K562 (cell line): ENCODE results near the gene RHBG. TPM values are rescaled to one million over a fixed set of nuclear protein-coding genes. Genes with fewer than 3 reads are reported as not detected.

Experiments
- ATAC-seq: fragments of 200-7000 bp; cut with Tn5 transposase; 3 replicates; pipeline ENCODE4 v1.9.1; 2020; ENCODE audit warnings: moderate library complexity
- BruUV-seq: library from RNA; stranded (reverse); fragments of 400-500 nt; replicated peaks from 2 replicates; lab custom pipeline; 2021; lab: Mats Ljungman, UMichigan
- CTCF ChIA-PET: fragments of 300-600 bp; formaldehyde crosslinking; extraction: SDS; loops from one replicate; lab custom pipeline; 2021; ENCODE audit warnings: low intra/inter-chr PET ratio; lab: Yijun Ruan, JAX
- POLR2A ChIA-PET: fragments of 300-600, 350-650 bp; sonication (Branson Sonifier 250); formaldehyde crosslinking; extraction: SDS; loops from one replicate; lab custom pipeline; 2021; ENCODE audit warnings: antibody characterized with exemption, inconsistent platforms; lab: Yijun Ruan, JAX
- DNase-seq, 4 experiments: peaks; one replicate each; pipeline versions ENCODE4 v3.0.0 to v3.0.0-alpha.2; 2011 to 2018; ENCODE audit warnings: low spot score in 3 of 4, mixed read lengths in 3 of 4; ENCODE audit errors: extremely low read depth in 1 of 4
- FAIRE-seq: peaks from 2 replicates; lab custom pipeline; 2011; peaks lifted over from hg19 to GRCh38; lab: Jason Lieb, UNC
- H2AFZ ChIP-seq: 2 replicates; pipeline ENCODE4 v1.6.0; 2011; ENCODE audit warnings: low read depth, low read length, control low read depth, inconsistent platforms
- H3K27ac ChIP-seq: fragments of 200-600 bp; 3 replicates; pipeline ENCODE4 v1.8.0; 2011; ENCODE audit warnings: low read depth, mild to moderate bottlenecking, control low read depth, inconsistent platforms, low read length, moderate library complexity, mixed read lengths; ENCODE audit errors: extremely low read depth
- H3K27me3 ChIP-seq, 2 experiments: fragments of 300-600 bp in 1 of 2; 2 replicates in 1 of 2; 3 replicates in 1 of 2; pipeline versions ENCODE4 v1.6.0 to v1.8.0; 2011; ENCODE audit warnings: inconsistent platforms in 2 of 2, low read length in 2 of 2, mild to moderate bottlenecking in 1 of 2, mixed read lengths in 1 of 2, moderate library complexity in 1 of 2; ENCODE audit not compliant: control insufficient read depth in 2 of 2, insufficient read depth in 2 of 2
- H3K36me3 ChIP-seq: fragments of 300-600 bp; 3 replicates; pipeline ENCODE4 v1.8.0; 2011; ENCODE audit warnings: mild to moderate bottlenecking, low read length, inconsistent platforms; ENCODE audit not compliant: control insufficient read depth, insufficient read depth
- H3K4me1 ChIP-seq, 2 experiments: fragments of 200-600 bp in 1 of 2; replicated peaks in 1 of 2; 2 replicates in 1 of 2; 3 replicates in 1 of 2; pipeline versions ENCODE4 v1.5.1 to v1.8.0; 2011; ENCODE audit warnings: inconsistent platforms in 2 of 2, low read length in 2 of 2, mild to moderate bottlenecking in 1 of 2, mixed read lengths in 1 of 2, moderate library complexity in 1 of 2; ENCODE audit not compliant: control insufficient read depth in 2 of 2, insufficient read depth in 2 of 2
- H3K4me2 ChIP-seq: 2 replicates; pipeline ENCODE4 v1.6.1; 2011; ENCODE audit warnings: low read length, control low read depth, inconsistent platforms, mixed read lengths; ENCODE audit not compliant: insufficient read depth
- H3K4me3 ChIP-seq: fragments of 200-600 bp; sonication (generic), shearing (Covaris generic); 2 replicates; pipeline ENCODE4 v1.5.1; 2016; ENCODE audit warnings: control low read depth, inconsistent platforms
- H3K79me2 ChIP-seq: fragments of 200-600 bp; 3 replicates; pipeline ENCODE4 v1.8.0; 2011; ENCODE audit warnings: low read length, inconsistent platforms; ENCODE audit not compliant: control insufficient read depth, insufficient read depth
- H3K9ac ChIP-seq, 2 experiments: 2 replicates each; pipeline versions ENCODE4 v1.6.0 to v1.6.1; 2011; ENCODE audit warnings: low read depth in 2 of 2, low read length in 2 of 2, control low read depth in 1 of 2, inconsistent platforms in 1 of 2, mild to moderate bottlenecking in 1 of 2, mixed read lengths in 1 of 2; ENCODE audit not compliant: insufficient read depth in 1 of 2
- H3K9me1 ChIP-seq: one replicate; pipeline ENCODE4 v1.6.0; 2011; ENCODE audit warnings: inconsistent platforms, mild to moderate bottlenecking, low read length, moderate library complexity; ENCODE audit not compliant: control insufficient read depth, insufficient read depth
- H3K9me3 ChIP-seq: replicated peaks from 2 replicates; pipeline ENCODE4 v1.5.1; 2011; ENCODE audit warnings: low read depth, low read length, inconsistent platforms; ENCODE audit not compliant: control insufficient read depth, insufficient read depth
- H4K20me1 ChIP-seq: replicated peaks from 2 replicates; pipeline ENCODE4 v1.6.1; 2011; ENCODE audit warnings: low read length, inconsistent platforms, mixed read lengths; ENCODE audit not compliant: control insufficient read depth, insufficient read depth
- CCAR2 ChIP-seq: fragments of 200-400 bp; formaldehyde crosslinking; IDR thresholded peaks from 2 replicates; pipeline ENCODE4 v1.6.1; 2017; ENCODE audit warnings: mild to moderate bottlenecking, low read depth, low read length
- CEBPB ChIP-seq: fragments of 450-650 bp; IDR thresholded peaks from 2 replicates; pipeline ENCODE4 v1.6.1; 2016; ENCODE audit warnings: missing genetic modification characterization, missing compliant biosample characterization
- CREB5 ChIP-seq: fragments of 250-450 bp; sonication (Bioruptor Pico); IDR thresholded peaks from 2 replicates; pipeline ENCODE4 v1.5.0; 2020; ENCODE audit warnings: mild to moderate bottlenecking
- HDAC8 ChIP-seq: fragments of 450-650 bp; IDR thresholded peaks from 2 replicates; pipeline ENCODE4 v1.6.1; 2016; ENCODE audit warnings: mild to moderate bottlenecking, missing genetic modification characterization, moderate library complexity, missing compliant biosample characterization
- HMBOX1 ChIP-seq: sonication (generic); IDR thresholded peaks from 2 replicates; pipeline ENCODE4 v1.6.1; 2016
- MITF ChIP-seq: IDR thresholded peaks from 2 replicates; pipeline ENCODE4 v1.6.1; 2014; ENCODE audit warnings: antibody characterized with exemption
- MTA2 ChIP-seq: fragments of 450-650 bp; IDR thresholded peaks from 2 replicates; pipeline ENCODE4 v1.6.1; 2016; ENCODE audit warnings: low read depth
- NFE2 ChIP-seq: IDR thresholded peaks from 2 replicates; pipeline ENCODE4 v1.6.1; 2014; ENCODE audit warnings: antibody characterized with exemption, low read depth
- RBM15 ChIP-seq: fragments of 200-400 bp; formaldehyde crosslinking; IDR thresholded peaks from 2 replicates; pipeline ENCODE4 v1.6.1; 2018; ENCODE audit warnings: mild to moderate bottlenecking, low read length, moderate library complexity; ENCODE audit not compliant: insufficient read depth
- SIN3B ChIP-seq: fragments of 450-650 bp; IDR thresholded peaks from 2 replicates; pipeline ENCODE4 v1.6.1; 2017; ENCODE audit warnings: low read depth, mild to moderate bottlenecking, moderate library complexity
- SNIP1 ChIP-seq: fragments of 450-650 bp; IDR thresholded peaks from 2 replicates; pipeline ENCODE4 v1.7.1; 2017; ENCODE audit warnings: low read depth, mild to moderate bottlenecking
- SRF ChIP-seq, 2 experiments: fragments of 250-450, 450-650 bp in 1 of 2; sonication (Bioruptor Pico) in 1 of 2; sonication (generic) in 1 of 2; formaldehyde crosslinking; IDR thresholded peaks; 2 replicates each; pipeline versions ENCODE4 v1.5.0 to v1.5.1; 2020 to 2022; ENCODE audit warnings: mild to moderate bottlenecking in 1 of 2, missing genetic modification reagents in 1 of 2
- THRA ChIP-seq: fragments of 450-650 bp; IDR thresholded peaks from 2 replicates; pipeline ENCODE4 v1.6.1; 2017; ENCODE audit warnings: mild to moderate bottlenecking, moderate library complexity
- ZBTB26 ChIP-seq: fragments of 450-650 bp; formaldehyde crosslinking; IDR thresholded peaks from 2 replicates; pipeline ENCODE4 v1.4.0; 2022; ENCODE audit warnings: missing genetic modification characterization
- ZNF639 ChIP-seq, 2 experiments: fragments of 200-800 bp in 1 of 2; sonication (Bioruptor generic) in 1 of 2; sonication (generic) in 1 of 2; formaldehyde crosslinking in 1 of 2; IDR thresholded peaks in 1 of 2; conservative IDR thresholded peaks in 1 of 2; 2 replicates each; pipeline versions ENCODE4 v1.5.0 to v1.6.1; 2016 to 2020; ENCODE audit warnings: missing compliant biosample characterization in 1 of 2, missing genetic modification characterization in 1 of 2, missing genetic modification reagents in 1 of 2
- in situ Hi-C: fragments of 300-500 bp; cut with MboI; formaldehyde crosslinking; loops from 4 replicates; pipeline ENCODE4 v1.15.0; 2018; ENCODE audit warnings: inconsistent platforms, mixed read lengths
- intact Hi-C: fragments of 100-400 bp; cut with micrococcal nuclease; formaldehyde crosslinking; loops from 2 replicates; pipeline ENCODE4 v1.14.2; 2022
- polyA plus RNA-seq, 8 experiments: library from polyadenylated mRNA; depleted of rRNA in 4 of 8; stranded (reverse) in 5 of 8; unstranded in 3 of 8; fragments of >200 nt; fragmentation: Nextera tagmentation in 2 of 8; fragmentation: Illumina TruSeq in 1 of 8; extraction: Ambion mirVana in 2 of 8; extraction: Trizol in 1 of 8; gene quantifications; 2 replicates each; pipeline versions ENCODE4 v1.2.1 to v1.2.3, GENCODE V29; 2011 to 2014; ENCODE audit warnings: inconsistent platforms in 1 of 8, missing spikeins in 1 of 8
- total RNA-seq, 7 experiments: library from RNA; depleted of rRNA in 6 of 7; stranded (reverse); fragments of >200 nt in 6 of 7; fragmentation: Illumina TruSeq in 2 of 7; extraction: Trizol in 2 of 7; gene quantifications; 2 replicates each; pipeline versions ENCODE4 v1.2.1 to v1.2.3, GENCODE V29; 2011 to 2021; ENCODE audit warnings: low replicate concordance in 1 of 7

RHBG gene
- total and polyA plus RNA-seq, 9 of the 15 experiments (the other 6 are each of a cell fraction or from before 2014, with no cell fraction given): not detected

GRCh38 chr1:156365754-156366153 is 3.3 kb upstream of the RHBG start:
- DNase-seq (no peak), FAIRE-seq (no peak), ATAC-seq (no peak)
- ChIA-PET CTCF (no interaction called here), POLR2A (interaction anchor here (0.7 to 1.1 kb wide), 4 partner anchors 23 to 153 kb away, joined by 3 read pairs; partner anchors contain the start of gene PMF1)
- BruUV-seq: no TSS peak
- no peak overlapping the region for H3K4me3 ChIP-seq
- no peak overlapping the region for H3K4me2 ChIP-seq
- intact Hi-C loops: loop anchor here (10.0 kb wide), 1 partner anchor 281 kb away; the partner anchor contains the start of gene MEX3A
- H3K27me3 ChIP-seq: peaks cover 2 to 19% of the 10 kb centered on the region in 2 experiments; a peak in 1 of 5 replicates
- H3K9ac ChIP-seq: peak overlapping the region in 1 of 2 experiments; percentile 22; a peak in 1 of 4 replicates
- H3K79me2 ChIP-seq: no peaks in the 10 kb centered on the region
- peaks cover 0 to 16% of the 10 kb centered on the region in 2 experiments; a peak in 3 of 5 replicates for H3K4me1 ChIP-seq
- H4K20me1 ChIP-seq: no peaks in the 10 kb centered on the region
- no peaks in the 10 kb centered on the region for H3K9me3 ChIP-seq
- H2AFZ ChIP-seq: no peak overlapping the region
- no peaks in the 10 kb centered on the region for H3K36me3 ChIP-seq
- H3K9me1 ChIP-seq: no peaks in the 10 kb centered on the region
- in situ Hi-C loops: no loop called here
- H3K27ac ChIP-seq: no peak overlapping the region
- TF ChIP-seq HDAC8 (no peak), CEBPB (tag) (no peak), RBM15 (no peak), ZNF639 (CRISPR knock-in tag; conservative IDR thresholded peaks at IDR 0.05 in 1 of 2, IDR thresholded peaks at IDR 0.05 in 1 of 2) (no peak), CREB5 (CRISPR knock-in tag) (no peak), HMBOX1 (no peak), SNIP1 (no peak), NFE2 (no peak), ZBTB26 (no peak), MTA2 (no peak), CCAR2 (no peak), SRF (CRISPR knock-in tag; IDR thresholded peaks at IDR 0.05) (no peak), SIN3B (no peak), MITF (no peak), THRA (no peak)
